Urinary bladder (tissue), 4 donors: ENCODE results near the gene RAMP1. TPM values are rescaled to one million over a fixed set of nuclear protein-coding genes. Genes with fewer than 3 reads are reported as not detected.

Experiments used
- DNase-seq: peaks from one replicate; pipeline ENCODE4 v3.0.0-alpha.2; 2015; ENCODE audit errors: extremely low spot score
- H3K27ac ChIP-seq: one replicate; pipeline ENCODE4 v1.5.1; 2013; ENCODE audit warnings: low read depth, mild to moderate bottlenecking, moderate library complexity
- H3K36me3 ChIP-seq: one replicate; pipeline ENCODE4 v1.6.1; 2013; ENCODE audit warnings: mild to moderate bottlenecking, moderate library complexity; ENCODE audit not compliant: insufficient read depth
- H3K4me1 ChIP-seq: one replicate; pipeline ENCODE4 v1.6.1; 2013; ENCODE audit warnings: mild to moderate bottlenecking, moderate library complexity; ENCODE audit not compliant: insufficient read depth
- H3K4me3 ChIP-seq: one replicate; pipeline ENCODE4 v1.5.1; 2013; ENCODE audit warnings: low read depth, low read length
- WGBS: extraction: QIAGEN DNeasy Blood & Tissue Kit; methylation state at CpG from one replicate; pipeline ENCODE4 v1.1.7; 2013; 5-methylcytosine and 5-hydroxymethylcytosine counted together
- polyA plus RNA-seq: library from polyadenylated mRNA; stranded (reverse); fragments of 200-250 nt; gene quantifications from one replicate; pipeline ENCODE4 v1.2.3, GENCODE V29; 2013
- total RNA-seq: library from RNA; depleted of rRNA; stranded (reverse); fragments of >200 nt; gene quantifications from one replicate; pipeline ENCODE4 v1.2.3, GENCODE V29; 2014
- donor health status: healthy with polysubstance abuse.
- donor health status: healthy.

The RAMP1 gene
- total and polyA plus RNA-seq, 2 donors: 13.2 to 185 TPM

- DNase-seq: no peak
- H3K36me3 ChIP-seq: no peaks in the 10 kb centered on the region
- H3K4me3 ChIP-seq: no peak overlapping the region
- no peak overlapping the region for H3K27ac ChIP-seq
- WGBS: 80% methylated on average over 19 of the region's 19 CpGs
- no peaks in the 10 kb centered on the region for H3K4me1 ChIP-seq
Observed at GRCh38 chr2:237900891-237901831, 41.7 kb downstream of the RAMP1 start.

DNA sequence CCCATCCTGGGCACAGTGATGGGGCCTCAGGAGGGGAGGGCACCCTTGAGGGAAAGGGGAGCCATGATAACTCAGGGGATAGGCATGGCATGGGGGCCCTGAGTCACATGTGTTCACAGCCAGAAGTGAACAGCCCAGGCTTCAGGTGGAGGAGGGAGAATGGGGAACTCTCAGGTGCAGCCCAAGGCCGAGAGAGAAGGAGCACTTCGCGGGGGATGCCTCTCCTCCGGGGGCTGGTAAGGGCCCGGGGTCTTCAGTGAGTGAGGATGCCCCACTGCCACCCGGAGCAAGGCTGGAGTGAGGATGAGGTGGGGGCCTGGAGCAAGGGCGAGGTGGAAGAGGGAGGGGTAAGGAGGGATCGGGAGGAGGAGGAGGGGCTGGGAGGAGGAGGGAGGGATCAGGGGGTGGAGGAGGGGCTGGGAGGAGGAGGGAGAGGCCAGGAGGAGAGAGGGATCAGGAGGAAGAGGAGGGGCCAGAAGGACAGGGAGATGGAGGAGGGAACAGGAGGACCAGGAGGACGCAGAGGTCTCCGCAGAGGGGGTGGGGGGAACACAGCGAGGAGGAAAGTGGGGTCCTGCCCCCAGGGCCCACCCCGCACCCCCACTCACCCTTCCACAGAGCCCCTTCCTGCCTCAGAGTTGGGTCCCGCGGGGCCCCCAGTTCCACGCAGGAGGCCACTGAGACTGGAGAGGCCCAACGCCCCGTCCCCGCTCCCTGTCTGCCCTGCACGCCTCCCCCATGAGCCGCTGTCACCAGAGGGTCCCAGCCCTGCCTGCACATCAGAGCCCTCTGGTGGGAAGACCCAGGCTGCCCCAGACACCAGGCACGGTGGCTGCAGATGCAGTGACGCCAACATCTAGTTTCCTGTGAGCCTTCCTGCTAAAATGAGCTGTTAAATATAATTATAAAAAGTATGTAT is 42.8 kb downstream of the RAMP1 start:
- H3K4me3 ChIP-seq: no peak overlapping the region
- H3K27ac ChIP-seq: no peak overlapping the region
- 77% methylated on average over 22 of the region's 22 CpGs for WGBS
- H3K36me3 ChIP-seq: no peaks in the 10 kb centered on the region
- no peak for DNase-seq
- H3K4me1 ChIP-seq: no peaks in the 10 kb centered on the region

- WGBS: 18% methylated on average over 15 of the region's 15 CpGs
- Histone ChIP-seq H3K4me1 (no peaks in the 10 kb centered on the region), H3K27ac (no peak overlapping the region), H3K36me3 (no peaks in the 10 kb centered on the region), H3K4me3 (no peak overlapping the region)
- no peak for DNase-seq
Observed at GRCh38 chr2:237904831-237905599, 45.6 kb downstream of the RAMP1 start.

DNA sequence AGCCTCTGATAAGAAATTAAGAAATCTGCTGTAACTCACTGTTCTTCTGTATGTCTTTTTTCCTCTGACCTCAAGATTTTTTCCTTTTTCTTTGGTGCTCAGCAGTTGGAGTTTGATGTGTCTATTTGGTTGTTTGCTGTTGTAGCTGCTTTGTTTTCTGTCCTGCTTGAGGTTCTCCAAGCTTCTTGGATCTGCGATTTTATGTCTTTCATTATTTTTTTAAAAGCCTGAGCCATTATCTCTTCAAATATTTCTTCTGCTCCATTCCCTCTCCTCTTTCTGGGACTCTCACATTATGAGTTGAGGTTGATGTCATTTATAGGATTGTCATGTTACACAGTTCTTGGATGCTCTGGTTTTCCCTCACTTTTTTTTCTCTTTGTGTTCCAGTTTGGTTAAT is 47.7 kb downstream of the RAMP1 start:
- H3K27ac ChIP-seq: no peak overlapping the region
- no peak for DNase-seq
- no peak overlapping the region for H3K4me3 ChIP-seq
- no peaks in the 10 kb centered on the region for H3K4me1 ChIP-seq
- H3K36me3 ChIP-seq: no peaks in the 10 kb centered on the region
- 93% methylated on average over 1 of the region's 1 CpG for WGBS

GRCh38 chr2:237909075-237909695 is 49.8 kb downstream of the RAMP1 start:
- WGBS: 94% methylated on average over 13 of the region's 13 CpGs
- no peak for DNase-seq

GRCh38 chr2:237909801-237910475 is 50.5 kb downstream of the RAMP1 start:
- DNase-seq: no peak
- H3K4me1 ChIP-seq: no peaks in the 10 kb centered on the region
- 88% methylated on average over 14 of the region's 14 CpGs for WGBS
- no peaks in the 10 kb centered on the region for H3K36me3 ChIP-seq
- H3K4me3 ChIP-seq: no peak overlapping the region
- H3K27ac ChIP-seq: no peak overlapping the region

More at GRCh38 chr2:237909075-237909695, 49.8 kb downstream of the RAMP1 start:
- H3K4me3 ChIP-seq: no peak overlapping the region
- no peaks in the 10 kb centered on the region for H3K36me3 ChIP-seq
- H3K27ac ChIP-seq: no peak overlapping the region
- no peaks in the 10 kb centered on the region for H3K4me1 ChIP-seq

GRCh38 chr2:237910576-237911362 is 51.3 kb downstream of the RAMP1 start:
- H3K4me1 ChIP-seq: no peaks in the 10 kb centered on the region
- no peak overlapping the region for H3K4me3 ChIP-seq
- no peaks in the 10 kb centered on the region for H3K36me3 ChIP-seq
- no peak for DNase-seq
- WGBS: 93% methylated on average over 12 of the region's 12 CpGs
- no peak overlapping the region for H3K27ac ChIP-seq

DNA sequence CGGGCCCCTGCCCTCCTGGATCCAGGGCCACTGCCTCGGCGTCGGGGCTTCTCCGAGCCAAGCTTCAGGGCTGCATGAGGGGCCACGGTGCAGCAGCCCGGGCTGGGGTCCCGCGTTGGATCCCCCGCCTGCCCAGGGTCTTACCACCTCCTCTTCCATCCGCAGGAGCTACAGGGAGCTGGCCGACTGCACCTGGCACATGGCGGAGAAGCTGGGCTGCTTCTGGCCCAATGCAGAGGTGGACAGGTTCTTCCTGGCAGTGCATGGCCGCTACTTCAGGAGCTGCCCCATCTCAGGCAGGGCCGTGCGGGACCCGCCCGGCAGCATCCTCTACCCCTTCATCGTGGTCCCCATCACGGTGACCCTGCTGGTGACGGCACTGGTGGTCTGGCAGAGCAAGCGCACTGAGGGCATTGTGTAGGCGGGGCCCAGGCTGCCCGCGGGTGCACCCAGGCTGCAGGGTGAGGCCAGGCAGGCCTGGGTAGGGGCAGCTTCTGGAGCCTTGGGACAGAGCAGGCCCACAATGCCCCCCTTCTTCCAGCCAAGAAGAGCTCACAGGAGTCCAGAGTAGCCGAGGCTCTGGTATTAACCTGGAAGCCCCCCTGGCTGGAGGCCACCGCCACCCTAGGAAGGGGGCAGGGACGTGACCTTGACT is 52.1 kb downstream of the RAMP1 start:
- H3K36me3 ChIP-seq: no peaks in the 10 kb centered on the region
- H3K27ac ChIP-seq: no peak overlapping the region
- H3K4me1 ChIP-seq: no peaks in the 10 kb centered on the region
- WGBS: 93% methylated on average over 28 of the region's 28 CpGs
- DNase-seq: no peak
- no peak overlapping the region for H3K4me3 ChIP-seq

DNA sequence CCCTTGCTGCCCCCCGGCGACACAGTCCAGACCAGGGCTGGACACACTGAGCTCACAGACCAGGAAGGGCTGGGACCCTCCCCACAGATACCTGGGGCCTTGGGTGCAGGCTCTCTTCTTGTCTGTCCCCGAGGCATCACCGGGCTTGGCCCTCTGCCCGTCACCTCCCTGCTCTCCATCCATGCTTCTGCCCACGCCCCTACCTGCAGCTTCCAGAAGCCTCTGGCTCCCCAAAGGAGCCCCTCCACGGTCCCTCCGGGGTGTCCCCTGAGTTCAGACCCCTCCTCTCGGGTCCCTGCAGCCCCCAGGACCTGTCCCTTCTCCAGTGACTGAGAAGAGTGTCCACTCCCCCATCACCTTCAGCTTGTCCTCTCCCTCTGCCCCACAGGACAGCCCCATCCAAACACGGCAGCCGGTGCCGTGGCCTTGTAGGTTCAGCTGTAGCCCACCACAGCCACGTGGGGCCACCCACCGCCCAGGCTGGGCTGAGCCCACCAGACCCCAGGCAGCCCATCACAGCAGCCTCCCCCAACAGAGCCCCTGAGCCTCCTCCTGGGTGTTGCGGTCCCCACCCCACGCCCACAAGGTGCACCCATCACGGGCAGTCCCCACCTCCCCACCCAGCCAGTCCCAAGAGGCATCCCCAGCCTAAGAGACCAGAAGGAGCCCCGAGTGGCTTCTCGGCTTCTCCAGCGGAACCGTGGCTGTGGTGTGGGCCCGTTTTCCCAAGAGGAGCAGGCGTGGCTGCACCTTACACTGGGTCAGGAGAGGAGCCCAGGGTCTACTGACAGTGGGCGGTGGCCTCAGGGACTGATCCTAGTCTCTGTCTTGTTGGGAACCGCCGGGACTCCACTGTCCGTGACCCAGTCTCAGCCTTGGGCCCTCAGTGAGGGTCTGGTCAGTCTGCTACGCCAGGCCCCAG is 53.1 kb downstream of the RAMP1 start:
- DNase-seq: no peak
- Histone ChIP-seq H3K27ac (no peak overlapping the region), H3K4me3 (no peak overlapping the region), H3K4me1 (no peaks in the 10 kb centered on the region), H3K36me3 (no peaks in the 10 kb centered on the region)
- 91% methylated on average over 28 of the region's 28 CpGs for WGBS

GRCh38 chr2:237913193-237913917 is 53.9 kb downstream of the RAMP1 start:
- WGBS: 93% methylated on average over 26 of the region's 26 CpGs
- no peak overlapping the region for H3K27ac ChIP-seq
- no peak for DNase-seq
- no peaks in the 10 kb centered on the region for H3K36me3 ChIP-seq
- no peaks in the 10 kb centered on the region for H3K4me1 ChIP-seq
- H3K4me3 ChIP-seq: no peak overlapping the region
